ENCODE results near the gene WNK2.
"Not testable (repeated sequence)": the region's sequence is repeated elsewhere in the genome, so short reads cannot be mapped to it uniquely, and the experiment has no call there.

The WNK2 gene

DNA sequence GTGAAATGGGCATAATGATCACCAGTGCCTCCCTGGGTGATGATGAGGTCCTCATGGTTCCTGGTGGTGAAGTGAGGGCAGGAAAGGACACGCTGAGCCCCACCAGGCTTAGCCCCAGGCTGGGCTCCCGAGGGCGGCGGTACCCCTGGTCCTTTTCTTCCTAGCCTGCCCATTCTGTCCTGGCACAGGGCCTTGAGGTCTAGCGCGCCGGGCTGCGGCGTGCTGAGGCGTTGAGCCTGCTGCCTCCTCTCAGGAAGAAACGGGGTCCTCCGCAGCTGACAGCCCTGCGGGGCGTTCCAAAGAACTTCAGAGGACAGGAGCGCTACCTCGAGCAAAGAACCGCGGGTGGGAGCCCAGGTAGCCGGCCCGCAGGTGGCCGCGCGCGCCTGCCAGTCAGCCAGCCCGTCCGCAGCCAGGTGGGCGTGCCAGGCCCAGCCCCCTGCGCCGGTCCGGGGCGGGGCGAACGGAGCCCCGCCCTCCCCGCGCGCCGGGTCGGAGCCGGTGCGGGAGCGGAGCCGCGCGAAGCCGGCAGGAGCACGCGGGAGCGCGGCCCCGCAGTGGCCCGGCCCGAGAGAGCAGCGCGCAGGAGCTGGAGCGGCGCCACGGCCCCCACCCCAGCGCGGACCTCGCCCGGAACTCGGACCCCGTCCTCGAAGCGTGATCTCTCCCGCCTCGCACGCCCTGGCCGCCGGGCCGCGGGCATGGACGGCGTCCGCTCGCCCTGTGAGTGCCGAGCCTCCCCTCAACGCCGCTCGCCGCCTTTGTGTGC is at the start of gene WNK2:
TSS of gene WNK2 (plus strand) at position 477 of the 769 bp plus-strand sequence. CDS start 791 bp downstream, outside the sequence.
- no peak for FAIRE-seq

DNA sequence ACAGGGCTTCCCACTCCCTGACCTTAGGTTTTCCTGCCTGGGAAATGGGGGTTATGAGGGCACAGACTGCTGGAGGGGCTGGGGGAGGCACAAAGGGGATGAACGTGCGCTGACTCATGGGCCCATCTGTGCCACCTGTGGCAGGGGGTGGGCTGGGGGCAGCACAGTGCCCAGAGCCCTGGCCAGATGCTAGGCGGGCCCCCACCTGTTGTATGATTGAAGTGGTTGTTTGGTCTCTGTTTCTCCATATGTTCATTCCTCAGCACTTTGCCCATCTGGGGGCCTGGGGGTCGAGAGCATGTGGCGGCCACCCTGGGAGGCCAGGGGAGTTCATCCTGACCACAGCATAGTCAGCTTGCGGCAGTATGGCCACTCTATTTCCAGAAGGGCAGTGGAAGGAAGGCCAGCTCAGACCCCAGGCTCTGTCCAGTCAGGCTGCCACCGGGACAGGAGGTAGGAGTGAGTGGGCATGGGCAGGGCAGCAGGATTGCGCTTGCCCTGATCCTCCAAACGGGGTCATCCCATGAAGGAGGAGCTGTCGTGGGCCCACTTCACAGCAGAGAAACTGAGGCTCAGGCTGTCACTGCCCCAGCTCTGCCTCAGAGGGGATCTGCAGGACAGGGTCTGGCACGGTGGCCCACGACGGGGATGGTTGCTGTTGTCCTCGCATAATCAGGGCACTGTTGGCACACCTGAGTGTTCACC is 49.0 kb upstream of the WNK2 start:
- no peak for FAIRE-seq

GRCh38 chr9:93136011-93136440 is 47.9 kb upstream of the WNK2 start:
- no peak for FAIRE-seq

GRCh38 chr9:93137362-93137761 is 46.6 kb upstream of the WNK2 start:
- FAIRE-seq = no peak

- no peak for FAIRE-seq
These were observed 45.7 kb upstream of the WNK2 start for GRCh38 chr9:93138171-93138764.

GRCh38 chr9:93139365-93140182 is 44.4 kb upstream of the WNK2 start:
- FAIRE-seq = no peak

GRCh38 chr9:93141771-93142483 is 42.0 kb upstream of the WNK2 start:
- FAIRE-seq = no peak

- FAIRE-seq = no peak
These were observed 40.0 kb upstream of the WNK2 start for GRCh38 chr9:93143830-93144530.

- not testable (repeated sequence) for FAIRE-seq
These were observed 37.2 kb upstream of the WNK2 start for GRCh38 chr9:93146696-93147095.

- FAIRE-seq = no peak
These were observed 36.3 kb upstream of the WNK2 start for GRCh38 chr9:93147632-93148031.

DNA sequence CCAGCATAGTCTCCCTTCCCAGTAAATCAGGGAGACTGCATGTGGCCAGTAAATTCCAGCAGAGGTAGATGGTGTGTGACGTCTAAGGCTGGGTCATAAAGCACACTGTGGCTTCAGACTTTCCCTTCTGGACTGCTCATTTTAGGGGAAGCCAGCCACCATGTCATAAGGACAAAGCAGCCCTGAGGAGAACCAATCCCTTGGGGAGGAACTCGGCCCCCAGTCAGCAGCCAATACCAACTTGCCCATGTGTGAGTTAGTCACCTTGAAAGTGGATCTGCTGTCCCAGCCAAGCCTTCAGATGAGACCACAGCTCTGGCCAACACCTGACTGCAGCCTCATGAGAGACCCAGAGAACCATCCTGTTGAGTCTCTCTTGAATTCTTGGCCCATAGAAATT is 35.2 kb upstream of the WNK2 start:
- no peak for FAIRE-seq

DNA sequence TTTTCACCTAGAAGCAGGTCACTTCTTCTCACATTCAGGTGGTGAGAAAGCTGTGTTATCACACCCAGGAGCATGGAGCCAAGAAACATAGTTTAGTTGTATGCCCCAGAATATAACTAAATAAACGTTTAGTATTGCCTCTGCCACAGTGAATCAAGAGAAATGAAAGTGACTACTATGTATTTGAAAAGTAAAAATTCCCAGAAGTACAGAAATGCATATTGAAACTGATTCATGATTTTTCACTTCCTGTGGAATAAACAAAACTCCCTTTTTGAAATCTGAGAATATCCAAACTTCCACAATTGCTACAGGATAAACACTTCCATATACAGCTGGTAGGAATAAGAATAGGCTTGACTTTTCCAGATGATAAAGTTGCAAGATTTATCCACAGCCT is 34.6 kb upstream of the WNK2 start:
- no peak for FAIRE-seq

- FAIRE-seq = no peak
These were observed 32.7 kb upstream of the WNK2 start for GRCh38 chr9:93151097-93151784.

- FAIRE-seq = no peak
These were observed 29.5 kb upstream of the WNK2 start for GRCh38 chr9:93154293-93154903.

DNA sequence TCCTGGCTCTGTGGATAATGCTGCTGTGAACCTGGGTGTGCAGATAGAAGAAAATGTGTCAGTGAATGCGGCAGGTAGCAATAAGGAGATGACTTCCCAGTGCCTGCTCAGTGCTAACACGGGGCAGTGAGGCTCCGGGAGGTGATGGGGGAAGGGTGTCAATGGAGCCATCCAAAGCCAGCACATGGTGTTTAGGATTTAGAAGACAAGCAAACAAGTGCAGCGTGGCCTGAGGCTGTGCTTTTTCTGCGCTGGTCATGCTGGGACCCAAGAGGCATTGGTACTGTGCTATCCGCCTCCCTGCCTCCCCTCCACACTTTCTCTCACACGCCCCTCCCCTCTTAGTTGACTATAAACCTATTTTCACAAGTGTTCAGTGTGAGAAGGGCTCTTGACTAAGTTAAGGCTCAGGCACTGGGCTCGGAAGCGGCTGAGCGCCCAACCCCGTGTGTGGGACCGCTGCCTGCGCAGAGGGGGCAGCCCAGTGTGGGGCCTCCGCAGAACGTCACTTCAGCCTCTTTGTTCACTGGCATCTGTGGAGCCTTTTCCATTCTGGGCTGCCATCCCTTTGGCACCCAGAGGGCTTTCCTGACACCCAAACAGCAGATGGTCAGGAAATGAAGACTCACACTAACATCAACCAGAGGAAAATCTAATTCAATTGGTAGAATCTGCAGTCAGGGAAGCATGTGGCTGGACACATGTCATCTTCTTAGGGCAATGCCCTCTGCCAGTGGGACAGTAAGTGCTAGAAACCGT is 28.0 kb upstream of the WNK2 start:
- FAIRE-seq = no peak

DNA sequence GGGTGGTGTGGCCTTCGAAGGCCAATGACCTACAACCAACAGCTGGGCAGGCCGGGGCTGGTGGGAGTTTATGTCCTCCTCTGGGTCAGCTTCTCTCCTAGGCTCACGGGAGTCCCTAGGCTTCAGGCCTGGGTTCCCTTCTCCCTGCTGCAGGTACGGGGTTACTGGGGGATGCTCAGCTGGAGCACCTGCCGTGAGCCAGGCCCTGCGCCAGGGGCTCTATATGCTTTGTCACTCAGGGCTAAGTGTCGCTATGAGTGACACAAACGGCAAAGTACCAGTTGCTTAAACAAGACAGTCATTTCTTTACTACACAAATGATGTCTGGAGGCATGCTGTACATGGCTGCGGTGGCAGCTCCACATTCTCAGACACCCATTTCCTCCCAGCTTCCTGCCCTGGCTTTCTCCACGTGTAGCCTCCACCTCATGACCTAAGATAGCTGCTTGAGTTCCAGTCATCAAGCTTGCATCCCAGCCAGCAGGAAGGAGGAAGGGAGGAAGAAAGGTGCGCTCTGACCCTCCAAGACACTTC is 27.4 kb upstream of the WNK2 start:
- no peak for FAIRE-seq

DNA sequence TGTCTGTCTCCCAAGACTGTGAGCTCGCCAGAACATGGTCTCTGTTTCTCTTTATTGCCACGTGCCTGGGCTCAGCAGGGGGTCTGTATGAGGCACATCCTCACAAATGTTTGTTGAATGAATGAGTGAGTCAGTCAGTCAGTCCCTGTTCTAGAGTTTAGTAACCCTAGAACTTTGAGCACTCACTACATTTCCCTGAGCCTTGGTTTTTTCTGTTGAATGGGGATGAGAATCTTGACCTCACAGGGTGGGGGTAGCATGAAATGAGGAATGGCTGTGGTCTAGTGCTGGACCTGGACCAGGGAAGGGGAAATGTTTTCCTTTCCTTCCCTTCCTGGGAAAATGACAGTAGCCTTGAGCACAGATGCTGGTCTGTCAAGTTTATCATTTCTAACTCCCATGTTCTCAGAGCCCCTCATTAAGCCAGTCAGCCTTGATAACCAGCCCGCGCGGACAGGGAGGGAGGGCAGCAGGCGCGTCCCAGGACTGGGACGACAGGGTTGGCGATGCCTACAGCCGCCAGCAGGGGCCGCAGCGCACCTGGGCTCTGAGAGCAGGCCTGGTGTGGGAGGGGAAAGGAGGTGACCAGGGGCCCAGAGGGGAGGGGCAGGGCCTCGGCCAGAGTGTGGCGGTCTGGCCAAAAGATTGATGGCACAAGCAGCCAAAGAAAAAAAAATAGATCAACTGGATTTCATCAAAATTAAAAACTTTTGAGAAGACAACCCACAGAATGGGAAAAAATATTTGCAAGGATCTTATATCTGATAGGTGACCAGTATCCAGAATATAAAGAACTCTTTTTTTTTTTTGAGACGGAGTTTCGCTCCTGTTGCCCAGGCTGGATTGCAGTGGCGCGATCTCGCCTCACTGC is 24.1 kb upstream of the WNK2 start:
- peak; percentile 41 for FAIRE-seq

GRCh38 chr9:93161786-93162562 is 22.0 kb upstream of the WNK2 start:
- FAIRE-seq = no peak
